Activated CD4-positive, alpha-beta T cell treated with anti-CD3 and anti-CD28 coated beads for 4 hours (primary cell): Measurements from ENCODE around the gene CNTNAP2.

ENCODE experiments used
- DNase-seq, 2 donors: peaks; one replicate each; pipeline ENCODE4 v3.0.0-alpha.2; 2020

Gene CNTNAP2

GRCh38 chr7:146635205-146636032, 518.8 kb downstream of the CNTNAP2 start:
- no peak for DNase-seq

GRCh38 chr7:146636033-146636356, 519.4 kb downstream of the CNTNAP2 start:
- DNase-seq: no peak

- DNase-seq: no peak
Measured at GRCh38 chr7:146636581-146636980, 520.0 kb downstream of the CNTNAP2 start.

- no peak for DNase-seq
Measured at GRCh38 chr7:146639291-146639690, 522.7 kb downstream of the CNTNAP2 start.

- no peak for DNase-seq
Measured at GRCh38 chr7:146641491-146641890, 524.9 kb downstream of the CNTNAP2 start.

- no peak for DNase-seq
Measured at GRCh38 chr7:146645383-146645976, 528.9 kb downstream of the CNTNAP2 start.

- DNase-seq: no peak
Measured at GRCh38 chr7:146647445-146647844, 530.8 kb downstream of the CNTNAP2 start.

GRCh38 chr7:146652176-146652575, 535.6 kb downstream of the CNTNAP2 start:
- DNase-seq: no peak

GRCh38 chr7:146654048-146654447, 537.4 kb downstream of the CNTNAP2 start:
- DNase-seq: no peak

- no peak for DNase-seq
Measured at GRCh38 chr7:146655928-146656797, 539.6 kb downstream of the CNTNAP2 start.

GRCh38 chr7:146656988-146657387, 540.4 kb downstream of the CNTNAP2 start:
- DNase-seq: no peak

GRCh38 chr7:146658604-146659003, 542.0 kb downstream of the CNTNAP2 start:
- DNase-seq: no peak

GRCh38 chr7:146659732-146660131, 543.1 kb downstream of the CNTNAP2 start:
- DNase-seq: no peak

GRCh38 chr7:146660839-146661238, 544.2 kb downstream of the CNTNAP2 start:
- no peak for DNase-seq

GRCh38 chr7:146661435-146661834, 544.8 kb downstream of the CNTNAP2 start:
- DNase-seq: no peak

- no peak for DNase-seq
Measured at GRCh38 chr7:146661929-146662328, 545.3 kb downstream of the CNTNAP2 start.

- DNase-seq: no peak
Measured at GRCh38 chr7:146665023-146665422, 548.4 kb downstream of the CNTNAP2 start.

- DNase-seq: no peak
Measured at GRCh38 chr7:146670532-146670931, 553.9 kb downstream of the CNTNAP2 start.

GRCh38 chr7:146681487-146681886, 564.9 kb downstream of the CNTNAP2 start:
- DNase-seq: no peak

- DNase-seq: no peak
Measured at GRCh38 chr7:146683439-146683838, 566.8 kb downstream of the CNTNAP2 start.

GRCh38 chr7:146690987-146691386, 574.4 kb downstream of the CNTNAP2 start:
- no peak for DNase-seq

GRCh38 chr7:146698995-146699610, 582.5 kb downstream of the CNTNAP2 start:
- DNase-seq: no peak

- no peak for DNase-seq
Measured at GRCh38 chr7:146700015-146700560, 583.5 kb downstream of the CNTNAP2 start.
